Spleen (tissue), 11 donors: ENCODE data around the gene BTBD19. TPM values are rescaled to one million over a fixed set of nuclear protein-coding genes. Genes with fewer than 3 reads are reported as not detected.
A peak's percentile ranks its signal among the peaks of the same experiment; 100 is the strongest.

Source experiments
- DNase-seq: peaks from one replicate; pipeline ENCODE4 v3.0.0-alpha.2; 2020
- H3K27ac ChIP-seq, 8 donors: fragments of 200-600 bp; sonication (generic) in 7 of 8; 1 replicate in 4 of 8; 2 replicates in 4 of 8; pipeline versions ENCODE4 v1.5.0 to v1.8.0; 2016 to 2021; ENCODE audit warnings: inconsistent platforms in 4 of 8, mild to moderate bottlenecking in 4 of 8, moderate library complexity in 1 of 8
- H3K27me3 ChIP-seq, 7 donors: fragments of 200-600 bp; sonication (generic) in 6 of 7; replicated peaks in 1 of 7; 1 replicate in 4 of 7; 2 replicates in 3 of 7; pipeline versions ENCODE4 v1.5.0 to v1.8.0; 2016 to 2021; ENCODE audit warnings: inconsistent platforms in 3 of 7, mild to moderate bottlenecking in 1 of 7
- H3K36me3 ChIP-seq, 6 donors: fragments of 200-600 bp; sonication (generic) in 5 of 6; 1 replicate in 4 of 6; 2 replicates in 2 of 6; pipeline versions ENCODE4 v1.5.0 to v1.8.0; 2016 to 2021; ENCODE audit warnings: inconsistent platforms in 2 of 6
- H3K4me1 ChIP-seq, 6 donors: fragments of 200-600 bp; sonication (generic) in 5 of 6; 1 replicate in 3 of 6; 2 replicates in 3 of 6; pipeline versions ENCODE4 v1.5.0 to v1.8.0; 2016 to 2021; ENCODE audit warnings: inconsistent platforms in 3 of 6
- H3K4me3 ChIP-seq, 8 donors: fragments of 200-600 bp; sonication (generic) in 7 of 8; 1 replicate in 4 of 8; 2 replicates in 4 of 8; pipeline versions ENCODE4 v1.5.0 to v1.8.0; 2016 to 2021; ENCODE audit warnings: inconsistent platforms in 4 of 8, mild to moderate bottlenecking in 4 of 8, moderate library complexity in 2 of 8
- H3K9me3 ChIP-seq, 8 donors: fragments of 200-600 bp; sonication (generic) in 7 of 8; 1 replicate in 4 of 8; 2 replicates in 4 of 8; pipeline versions ENCODE4 v1.5.0 to v1.8.0; 2016 to 2021; ENCODE audit warnings: inconsistent platforms in 4 of 8
- POLR2A ChIP-seq, 3 donors: fragments of 450-650 bp; IDR thresholded peaks; one replicate each; pipeline ENCODE4 v1.5.1; 2017; ENCODE audit warnings: antibody characterized with exemption in 3 of 3, mild to moderate bottlenecking in 1 of 3
- POLR2AphosphoS5 ChIP-seq, 3 donors: sonication (generic); formaldehyde crosslinking; IDR thresholded peaks; one replicate each; pipeline ENCODE4 v1.5.1; 2017; ENCODE audit warnings: antibody characterized with exemption in 3 of 3
- WGBS, 5 donors: extraction: QIAGEN DNeasy Blood & Tissue Kit in 3 of 5; methylation state at CpG; one replicate each; pipeline versions ENCODE4 v1.1.5 to v1.1.7; 2013 to 2018; 5-methylcytosine and 5-hydroxymethylcytosine counted together
- intact Hi-C: fragments of 100-400 bp; cut with DNase I; formaldehyde crosslinking; loops from one replicate; pipeline ENCODE4 v1.15.0; 2023; ENCODE audit warnings: low total_unique reads
- polyA plus RNA-seq, 3 donors: library from polyadenylated mRNA; stranded (reverse); fragments of 200-250 nt; gene quantifications; one replicate each; pipeline ENCODE4 v1.2.1, GENCODE V29; 2013
- total RNA-seq, 7 donors: library from RNA; depleted of rRNA in 3 of 7; stranded (reverse); fragments of >200 nt in 3 of 7; fragmentation: NEBNext Ultra II Directional in 4 of 7; extraction: Animal tissue kit (Norgen Biotek cat#: 25700) in 4 of 7; gene quantifications; one replicate each; pipeline versions ENCODE4 v1.1.0 to v1.2.1, GENCODE V29; 2016 to 2021
- TF ChIP-seq, protein P1 (sequence below), 11 experiments: fragments of 200-600 bp in 7 of 11; fragments of 450-650 bp in 4 of 11; sonication (generic) in 4 of 11; IDR thresholded peaks in 8 of 11; conservative IDR thresholded peaks in 3 of 11; 1 replicate in 7 of 11; 2 replicates in 4 of 11; pipeline versions ENCODE4 v1.4.0 to v1.8.0; 2016 to 2021; ENCODE audit warnings: antibody characterized with exemption in 11 of 11, inconsistent platforms in 4 of 11, mild to moderate bottlenecking in 1 of 11
- donor health status: healthy with polysubstance abuse.
- donor health status: DM: no; HTN: no; CAD: no; lungs with moderate emphysema.
- donor health status: DM: no; HTN: no; CAD: no.
- donor health status: Bipolar disorder and iron deficiency.
- donor health status: healthy.
- donor health status: DM: no; HTN: no; CAD: no.
- donor health status: DM: yes; HTN: yes; CAD: no.

The BTBD19 gene
- total and polyA plus RNA-seq, 10 donors = 0.73 to 11.9 (median 5.7) TPM

DNA sequence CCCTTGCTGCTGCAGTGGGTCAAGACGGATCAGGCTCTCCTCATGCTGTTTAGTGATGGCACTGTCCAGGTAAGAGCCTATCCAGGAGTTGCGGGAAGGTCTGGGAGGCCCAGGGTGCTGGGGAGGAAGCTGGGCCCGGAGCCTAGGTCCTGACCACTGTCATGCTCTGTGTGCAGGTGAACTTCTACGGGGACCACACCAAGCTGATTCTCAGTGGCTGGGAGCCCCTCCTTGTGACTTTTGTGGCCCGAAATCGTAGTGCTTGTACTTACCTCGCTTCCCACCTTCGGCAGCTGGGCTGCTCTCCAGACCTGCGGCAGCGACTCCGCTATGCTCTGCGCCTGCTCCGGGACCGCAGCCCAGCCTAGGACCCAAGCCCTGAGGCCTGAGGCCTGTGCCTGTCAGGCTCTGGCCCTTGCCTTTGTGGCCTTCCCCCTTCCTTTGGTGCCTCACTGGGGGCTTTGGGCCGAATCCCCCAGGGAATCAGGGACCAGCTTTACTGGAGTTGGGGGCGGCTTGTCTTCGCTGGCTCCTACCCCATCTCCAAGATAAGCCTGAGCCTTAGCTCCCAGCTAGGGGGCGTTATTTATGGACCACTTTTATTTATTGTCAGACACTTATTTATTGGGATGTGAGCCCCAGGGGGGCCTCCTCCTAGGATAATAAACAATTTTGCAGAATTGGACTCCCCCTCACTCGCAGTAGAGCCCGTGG lies 2.9 kb upstream of the BTBD19 start:
- no peak overlapping the region for H3K4me3 ChIP-seq

DNA sequence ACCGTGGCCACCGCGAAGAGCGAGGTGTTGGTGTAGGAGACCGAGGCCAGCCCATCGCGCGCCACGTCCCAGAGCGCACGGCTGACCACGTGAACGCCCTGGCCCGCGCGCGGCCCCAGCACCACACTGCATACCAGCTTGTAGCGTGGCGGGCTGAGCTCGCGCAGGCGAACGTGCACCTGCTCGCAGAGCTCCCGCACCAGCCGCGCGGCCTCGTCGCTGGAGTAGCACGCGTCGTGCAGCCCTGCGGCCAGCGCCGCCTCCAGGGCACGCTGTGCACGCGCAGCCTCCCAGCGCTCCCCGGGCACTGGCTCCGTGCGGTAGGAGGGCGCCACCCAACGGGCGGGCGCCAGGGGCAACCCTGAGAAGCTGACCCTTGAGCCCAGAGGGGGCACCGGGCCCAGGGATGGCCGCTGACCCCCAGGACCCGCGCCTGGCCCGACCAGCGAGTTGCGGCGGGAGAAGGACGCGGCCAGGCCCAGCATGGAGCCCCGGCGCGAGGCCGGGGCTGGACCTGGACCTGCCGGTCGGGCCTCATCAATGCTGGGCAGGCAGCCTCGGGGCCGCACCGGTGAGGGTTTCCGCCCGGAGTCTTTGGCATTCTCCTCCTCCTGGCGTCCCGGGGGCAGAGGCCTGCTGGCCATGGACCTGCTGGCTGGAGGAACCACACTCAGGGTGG lies 2.2 kb upstream of the BTBD19 start:
- intact Hi-C loops = no loop called here
- Histone ChIP-seq H3K4me3 (peak overlapping the region in 1 of 8 donors; percentile 58), H3K27ac (peak overlapping the region; percentile 95 to 99 (median 96)), H3K36me3 (peaks cover 0 to 51% (median 39%) of the 10 kb centered on the region in 6 donors), H3K4me1 (peaks cover 52 to 100% (median 83%) of the 10 kb centered on the region in 6 donors), H3K27me3 (no peaks in the 10 kb centered on the region), H3K9me3 (no peaks in the 10 kb centered on the region)
- peak; percentile 85 for DNase-seq
- WGBS, 5 donors = 90 to 98% (median 94%) methylated on average over 23 to 70 of the region's 70 CpGs
- TF ChIP-seq, protein P1, sequence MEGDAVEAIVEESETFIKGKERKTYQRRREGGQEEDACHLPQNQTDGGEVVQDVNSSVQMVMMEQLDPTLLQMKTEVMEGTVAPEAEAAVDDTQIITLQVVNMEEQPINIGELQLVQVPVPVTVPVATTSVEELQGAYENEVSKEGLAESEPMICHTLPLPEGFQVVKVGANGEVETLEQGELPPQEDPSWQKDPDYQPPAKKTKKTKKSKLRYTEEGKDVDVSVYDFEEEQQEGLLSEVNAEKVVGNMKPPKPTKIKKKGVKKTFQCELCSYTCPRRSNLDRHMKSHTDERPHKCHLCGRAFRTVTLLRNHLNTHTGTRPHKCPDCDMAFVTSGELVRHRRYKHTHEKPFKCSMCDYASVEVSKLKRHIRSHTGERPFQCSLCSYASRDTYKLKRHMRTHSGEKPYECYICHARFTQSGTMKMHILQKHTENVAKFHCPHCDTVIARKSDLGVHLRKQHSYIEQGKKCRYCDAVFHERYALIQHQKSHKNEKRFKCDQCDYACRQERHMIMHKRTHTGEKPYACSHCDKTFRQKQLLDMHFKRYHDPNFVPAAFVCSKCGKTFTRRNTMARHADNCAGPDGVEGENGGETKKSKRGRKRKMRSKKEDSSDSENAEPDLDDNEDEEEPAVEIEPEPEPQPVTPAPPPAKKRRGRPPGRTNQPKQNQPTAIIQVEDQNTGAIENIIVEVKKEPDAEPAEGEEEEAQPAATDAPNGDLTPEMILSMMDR (IDR thresholded peaks at IDR 0.05 in 8 of 11, conservative IDR thresholded peaks at IDR 0.05 in 3 of 11) = peak in 1 of 11 experiments; percentile 9
- TF ChIP-seq POLR2AphosphoS5 (IDR thresholded peaks at IDR 0.05) (peak in 2 of 3 donors; percentile 7 to 46), POLR2A (IDR thresholded peaks at IDR 0.05) (no peak)

More for the DNA sequence above, 2.9 kb upstream of the BTBD19 start:
- intact Hi-C loops = no loop called here
- DNase-seq = peak; percentile 79
- peaks cover 45 to 100% (median 79%) of the 10 kb centered on the region in 6 donors for H3K4me1 ChIP-seq
- H3K27me3 ChIP-seq = no peaks in the 10 kb centered on the region
- H3K36me3 ChIP-seq = peaks cover 0 to 51% (median 39%) of the 10 kb centered on the region in 6 donors
- H3K27ac ChIP-seq = peak overlapping the region in 7 of 8 donors; percentile 3 to 99 (median 96)
- TF ChIP-seq, protein P1 (IDR thresholded peaks at IDR 0.05 in 8 of 11, conservative IDR thresholded peaks at IDR 0.05 in 3 of 11) = no peak
- peak in 1 of 3 donors; percentile 57 for TF ChIP-seq POLR2AphosphoS5 (IDR thresholded peaks at IDR 0.05)
- H3K9me3 ChIP-seq = no peaks in the 10 kb centered on the region
- 90 to 99% (median 94%) methylated on average over 18 to 20 of the region's 20 CpGs for WGBS, 5 donors

DNA sequence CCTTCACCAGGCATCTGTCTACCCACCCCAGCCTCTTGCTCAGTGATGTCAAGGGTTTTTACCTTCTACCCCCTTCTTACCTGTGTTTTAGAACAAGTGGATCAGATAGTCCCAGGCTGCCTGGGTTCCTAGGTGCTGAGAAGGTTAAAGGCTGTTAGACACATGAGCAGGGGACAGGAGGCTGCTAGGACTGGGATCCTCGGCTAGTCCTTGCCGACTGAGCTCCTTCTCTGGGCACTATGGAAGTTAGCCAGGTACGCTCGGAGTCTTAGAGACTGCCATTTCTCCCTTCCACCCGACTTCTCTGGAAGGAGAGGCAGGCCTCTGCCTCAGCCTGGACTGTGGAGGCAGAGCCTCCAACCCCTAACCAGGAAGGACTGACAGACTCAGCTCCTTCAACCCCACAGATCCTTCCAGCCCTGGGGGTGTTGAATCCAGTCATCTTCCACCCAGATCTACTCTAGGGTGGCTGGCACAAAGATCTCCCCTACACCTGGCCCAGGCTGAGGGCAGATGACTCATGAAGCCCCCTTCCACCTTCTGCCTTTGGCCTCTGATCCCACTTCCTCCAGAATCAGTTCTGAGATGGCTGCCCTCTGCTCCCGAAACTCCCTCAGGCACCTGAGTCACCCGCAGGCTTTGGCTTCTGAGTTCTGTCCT lies 1.5 kb upstream of the BTBD19 start, which contains the start of gene DYNLT4:
Gene DYNLT4 (minus strand): TSS at position 648 of the 660 bp plus-strand sequence. CDS start 683 bp downstream, outside the sequence.
- Histone ChIP-seq H3K27me3 (no peaks in the 10 kb centered on the region), H3K9me3 (no peaks in the 10 kb centered on the region), H3K36me3 (peaks cover 0 to 51% (median 39%) of the 10 kb centered on the region in 6 donors), H3K27ac (peak within 1 kb of the TSS; percentile 95 to 99 (median 96)), H3K4me1 (peaks cover 54 to 100% (median 83%) of the 10 kb centered on the region in 6 donors), H3K4me3 (peak within 1 kb of the TSS in 3 of 8 donors; percentile 4 to 58 (median 14))
- peak; percentile 70 for DNase-seq
- 68 to 98% (median 72%) methylated on average over 5 to 7 of the region's 7 CpGs for WGBS, 5 donors
- TF ChIP-seq POLR2AphosphoS5 (IDR thresholded peaks at IDR 0.05) (peak in 1 of 3 donors; percentile 65), POLR2A (IDR thresholded peaks at IDR 0.05) (peak in 1 of 3 donors; percentile 26)
- TF ChIP-seq, protein P1 (IDR thresholded peaks at IDR 0.05 in 8 of 11, conservative IDR thresholded peaks at IDR 0.05 in 3 of 11) = no peak
- intact Hi-C loops = no loop called here
